ENCODE measurements around the gene TLCD5.

DNA sequence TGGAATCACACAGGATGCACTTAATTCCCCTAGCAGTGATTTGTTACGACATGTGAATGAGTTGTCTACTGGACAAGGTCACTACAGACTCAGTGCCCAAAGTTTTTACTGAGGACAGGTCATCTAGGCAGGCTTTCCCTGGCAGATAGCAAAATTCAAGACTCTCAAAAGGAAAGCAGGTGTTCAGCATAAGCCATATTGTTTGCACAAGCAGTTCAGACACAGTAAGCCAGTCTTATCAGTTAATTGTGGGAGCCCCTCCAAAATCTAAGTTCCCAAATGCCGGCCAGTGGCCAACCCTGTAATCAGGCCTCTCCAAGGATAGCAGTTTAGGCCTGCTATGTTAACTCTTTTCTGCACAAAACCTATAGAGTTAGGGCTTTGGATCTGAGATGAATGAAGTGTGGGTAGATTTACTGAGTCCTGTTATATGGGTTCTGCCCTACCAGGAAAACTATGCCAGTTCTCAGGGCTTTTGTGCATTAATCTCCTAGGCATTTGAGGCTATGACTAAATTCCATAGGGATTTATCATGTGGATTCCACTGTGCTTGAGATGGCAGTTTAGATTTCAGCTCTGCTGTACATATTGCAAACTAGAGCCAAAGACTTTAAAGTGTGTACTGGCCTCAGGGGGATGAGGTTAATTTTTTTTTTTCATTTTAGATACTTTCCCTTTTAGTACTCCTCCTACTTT is 6.3 kb downstream of the TLCD5 start:
- TF ChIP-seq, protein P1, sequence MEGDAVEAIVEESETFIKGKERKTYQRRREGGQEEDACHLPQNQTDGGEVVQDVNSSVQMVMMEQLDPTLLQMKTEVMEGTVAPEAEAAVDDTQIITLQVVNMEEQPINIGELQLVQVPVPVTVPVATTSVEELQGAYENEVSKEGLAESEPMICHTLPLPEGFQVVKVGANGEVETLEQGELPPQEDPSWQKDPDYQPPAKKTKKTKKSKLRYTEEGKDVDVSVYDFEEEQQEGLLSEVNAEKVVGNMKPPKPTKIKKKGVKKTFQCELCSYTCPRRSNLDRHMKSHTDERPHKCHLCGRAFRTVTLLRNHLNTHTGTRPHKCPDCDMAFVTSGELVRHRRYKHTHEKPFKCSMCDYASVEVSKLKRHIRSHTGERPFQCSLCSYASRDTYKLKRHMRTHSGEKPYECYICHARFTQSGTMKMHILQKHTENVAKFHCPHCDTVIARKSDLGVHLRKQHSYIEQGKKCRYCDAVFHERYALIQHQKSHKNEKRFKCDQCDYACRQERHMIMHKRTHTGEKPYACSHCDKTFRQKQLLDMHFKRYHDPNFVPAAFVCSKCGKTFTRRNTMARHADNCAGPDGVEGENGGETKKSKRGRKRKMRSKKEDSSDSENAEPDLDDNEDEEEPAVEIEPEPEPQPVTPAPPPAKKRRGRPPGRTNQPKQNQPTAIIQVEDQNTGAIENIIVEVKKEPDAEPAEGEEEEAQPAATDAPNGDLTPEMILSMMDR (IDR thresholded peaks at IDR 0.05): no peak
- TF ChIP-seq POLR2A (IDR thresholded peaks at IDR 0.05): no peak
